ENCODE results near the gene HES4.

DNA sequence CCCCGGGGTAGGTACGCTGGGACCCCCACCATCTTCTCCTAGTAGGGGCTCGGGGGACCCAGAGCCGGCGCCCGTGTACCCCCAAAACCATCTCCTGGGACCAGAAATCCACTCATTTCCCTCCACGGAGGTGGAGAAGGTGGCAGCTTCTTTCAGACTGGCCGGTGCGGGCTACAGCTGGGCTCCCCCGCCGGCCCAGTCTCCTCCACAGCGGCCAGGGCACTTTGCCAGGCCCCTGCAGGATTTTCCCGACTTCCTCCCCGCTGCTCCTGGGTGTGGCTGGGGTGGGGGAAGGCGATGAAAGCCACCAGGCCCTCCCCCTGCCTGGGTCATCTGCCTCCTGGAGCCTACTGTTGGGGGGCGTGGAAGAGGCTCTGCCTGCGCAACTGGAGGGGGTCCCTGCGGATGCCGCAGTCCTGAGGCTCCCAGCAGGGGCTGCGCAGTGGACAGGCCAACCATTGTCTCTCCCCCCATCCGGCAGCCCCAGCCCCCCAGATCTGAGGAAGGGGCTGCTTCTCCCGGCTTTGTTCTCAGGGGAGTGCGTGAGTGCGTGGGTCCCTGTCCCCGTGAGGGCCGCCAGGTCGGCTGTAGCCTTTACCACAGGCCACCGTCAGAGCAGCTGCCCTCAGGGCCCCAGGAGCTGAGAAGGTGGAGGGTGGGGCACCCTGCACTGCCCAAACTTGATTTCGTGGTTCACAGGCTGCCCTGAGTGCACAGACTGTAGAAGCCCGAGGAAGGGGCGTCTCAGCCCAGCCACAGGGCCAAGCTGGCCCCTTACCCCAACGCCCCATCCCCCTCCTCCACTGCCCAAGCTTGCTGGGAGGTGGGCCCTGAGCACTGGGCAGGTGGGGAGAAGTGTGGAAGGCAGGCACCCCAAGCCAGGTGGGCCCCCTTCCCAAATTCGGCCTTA lies 21.4 kb upstream of the HES4 start:
- TF ChIP-seq, protein P1, sequence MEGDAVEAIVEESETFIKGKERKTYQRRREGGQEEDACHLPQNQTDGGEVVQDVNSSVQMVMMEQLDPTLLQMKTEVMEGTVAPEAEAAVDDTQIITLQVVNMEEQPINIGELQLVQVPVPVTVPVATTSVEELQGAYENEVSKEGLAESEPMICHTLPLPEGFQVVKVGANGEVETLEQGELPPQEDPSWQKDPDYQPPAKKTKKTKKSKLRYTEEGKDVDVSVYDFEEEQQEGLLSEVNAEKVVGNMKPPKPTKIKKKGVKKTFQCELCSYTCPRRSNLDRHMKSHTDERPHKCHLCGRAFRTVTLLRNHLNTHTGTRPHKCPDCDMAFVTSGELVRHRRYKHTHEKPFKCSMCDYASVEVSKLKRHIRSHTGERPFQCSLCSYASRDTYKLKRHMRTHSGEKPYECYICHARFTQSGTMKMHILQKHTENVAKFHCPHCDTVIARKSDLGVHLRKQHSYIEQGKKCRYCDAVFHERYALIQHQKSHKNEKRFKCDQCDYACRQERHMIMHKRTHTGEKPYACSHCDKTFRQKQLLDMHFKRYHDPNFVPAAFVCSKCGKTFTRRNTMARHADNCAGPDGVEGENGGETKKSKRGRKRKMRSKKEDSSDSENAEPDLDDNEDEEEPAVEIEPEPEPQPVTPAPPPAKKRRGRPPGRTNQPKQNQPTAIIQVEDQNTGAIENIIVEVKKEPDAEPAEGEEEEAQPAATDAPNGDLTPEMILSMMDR (conservative IDR thresholded peaks at IDR 0.05; ENCODE audit: low read depth, low read length) = no peak
- no peak for TF ChIP-seq EZH2 (IDR thresholded peaks at IDR 0.05; ENCODE audit: borderline replicate concordance, low read depth, low read length, poor library complexity, severe bottlenecking)

Measured in A673 (cell line).